Right lobe of liver (tissue), 4 donors: ENCODE results near the gene TYW1B.

Experiments used
- CTCF ChIP-seq, 4 donors: fragments of 200-600 bp in 3 of 4; fragments of 450-650 bp in 1 of 4; IDR thresholded peaks; one replicate each; pipeline versions ENCODE4 v1.5.1 to v1.8.0; 2016 to 2022; ENCODE audit warnings: antibody characterized with exemption in 4 of 4, mild to moderate bottlenecking in 2 of 4
- POLR2A ChIP-seq: fragments of 450-650 bp; IDR thresholded peaks from one replicate; pipeline ENCODE4 v1.6.1; 2017; ENCODE audit warnings: antibody characterized with exemption, mild to moderate bottlenecking
- donor health status: DM: no; HTN: no; CAD: no.
- donor health status: DM: no; HTN: no; CAD: no.
- donor health status: DM: no; HTN: yes; CAD: no.

- no peak for TF ChIP-seq CTCF (IDR thresholded peaks at IDR 0.05)
- TF ChIP-seq POLR2A = no peak
These were observed 205.5 kb downstream of the TYW1B start for GRCh38 chr7:72622532-72622931.
